Panc1 (cell line): ENCODE results near the gene CPEB2. TPM values are rescaled to one million over a fixed set of nuclear protein-coding genes. Genes with fewer than 3 reads are reported as not detected.

Experiments
- ATAC-seq: fragments of 200-7000 bp; cut with Tn5 transposase; 2 replicates; pipeline ENCODE4 v1.9.1; 2020; ENCODE audit warnings: mild to moderate bottlenecking, moderate library complexity
- BruUV-seq: library from RNA; stranded (reverse); fragments of 400-500 nt; replicated peaks from 2 replicates; lab custom pipeline; 2021; lab: Mats Ljungman, UMichigan
- CTCF ChIA-PET: fragments of 300-600 bp; sonication (Branson Sonifier 250); formaldehyde crosslinking; loops from one replicate; lab custom pipeline; 2022; ENCODE audit warnings: antibody characterized with exemption; lab: Charles Lee
- POLR2A ChIA-PET: fragments of 300-600 bp; sonication (Branson Sonifier 250); formaldehyde crosslinking; loops from one replicate; lab custom pipeline; 2022; ENCODE audit warnings: antibody characterized with exemption; lab: Charles Lee
- DNase-seq: peaks from one replicate; pipeline ENCODE4 v3.0.0-alpha.2; 2010; ENCODE audit warnings: low read depth, low spot score
- H3K27ac ChIP-seq: 2 replicates; pipeline ENCODE4 v1.5.1; 2011; ENCODE audit warnings: mild to moderate bottlenecking, low read length, inconsistent platforms
- H3K27me3 ChIP-seq: fragments of 200-500 bp; sonication (Bioruptor generic); 2 replicates; pipeline ENCODE4 v1.6.0; 2014; ENCODE audit warnings: low read length, inconsistent platforms; ENCODE audit not compliant: control insufficient read depth, insufficient read depth
- H3K36me3 ChIP-seq: fragments of 200-500 bp; sonication (Bioruptor generic); 2 replicates; pipeline ENCODE4 v1.5.1; 2014; ENCODE audit warnings: inconsistent platforms, mild to moderate bottlenecking, low read length, moderate library complexity; ENCODE audit not compliant: control insufficient read depth, insufficient read depth
- H3K4me1 ChIP-seq: 2 replicates; pipeline ENCODE4 v1.5.1; 2011; ENCODE audit warnings: inconsistent platforms, mild to moderate bottlenecking, low read length, moderate library complexity; ENCODE audit not compliant: control insufficient read depth, insufficient read depth
- H3K4me3 ChIP-seq, 2 experiments: 2 replicates each; pipeline ENCODE4 v1.5.1; 2011 to 2012; ENCODE audit warnings: low read depth in 2 of 2, low read length in 2 of 2, mild to moderate bottlenecking in 2 of 2, inconsistent platforms in 1 of 2, moderate library complexity in 1 of 2
- H3K9me3 ChIP-seq: fragments of 200-500 bp; sonication (Bioruptor generic); 2 replicates; pipeline ENCODE4 v1.5.1; 2014; ENCODE audit warnings: low read depth, mild to moderate bottlenecking, inconsistent platforms, low read length, moderate library complexity; ENCODE audit not compliant: control insufficient read depth, insufficient read depth
- CTCF ChIP-seq: fragments of 450-650 bp; IDR thresholded peaks from 2 replicates; pipeline ENCODE4 v1.5.1; 2017; ENCODE audit warnings: mild to moderate bottlenecking
- POLR2AphosphoS5 ChIP-seq: IDR thresholded peaks from 2 replicates; pipeline ENCODE4 v1.6.1; 2012; ENCODE audit warnings: mild to moderate bottlenecking, low read depth, low read length, moderate library complexity
- REST ChIP-seq, 2 experiments: IDR thresholded peaks; 2 replicates each; pipeline ENCODE4 v1.6.1; 2011 to 2012; ENCODE audit warnings: low read depth in 2 of 2, control low read depth in 1 of 2, low read length in 1 of 2, mild to moderate bottlenecking in 1 of 2, moderate library complexity in 1 of 2; ENCODE audit not compliant: insufficient read depth in 1 of 2
- SIN3A ChIP-seq: IDR thresholded peaks from 2 replicates; pipeline ENCODE4 v1.6.1; 2012; ENCODE audit warnings: low read depth, mild to moderate bottlenecking, low read length, moderate library complexity, borderline replicate concordance; ENCODE audit not compliant: insufficient read depth
- TCF7L2 ChIP-seq: IDR thresholded peaks from 2 replicates; pipeline ENCODE4 v1.6.1; 2011; ENCODE audit warnings: mild to moderate bottlenecking, low read depth, low read length, inconsistent platforms
- in situ Hi-C: cut with HindIII; loops from 2 replicates; pipeline ENCODE4 v1.10.0; 2016; ENCODE audit warnings: low sequenced_read_pairs, low pct_unique_long_range_greater_than_20kb
- intact Hi-C: fragments of 100-400 bp; cut with micrococcal nuclease; formaldehyde crosslinking; loops from one replicate; pipeline ENCODE4 v1.10.0; 2022; ENCODE audit not compliant: unreplicated experiment
- total RNA-seq: library from RNA; stranded (reverse); gene quantifications from one replicate; pipeline ENCODE4 v1.2.1, GENCODE V29; 2021; ENCODE audit not compliant: unreplicated experiment

CPEB2 gene
- total RNA-seq, 1 experiment from 2014 or later, result 7.2 TPM

- CTCF ChIA-PET, result no interaction called here
- DNase-seq, result no peak
- no peak for ATAC-seq
- Histone ChIP-seq H3K27ac (no peak overlapping the region), H3K4me3 (peak overlapping the region; percentile 5 to 72; a peak in 2 of 4 replicates), H3K27me3 (no peaks in the 10 kb centered on the region), H3K36me3 (no peaks in the 10 kb centered on the region; the same call in 1 of the 2 replicates), H3K4me1 (no peaks in the 10 kb centered on the region), H3K9me3 (no peaks in the 10 kb centered on the region)
- intact Hi-C loops, result no loop called here
- no peak for TF ChIP-seq REST (IDR thresholded peaks at IDR 0.05; ENCODE audit: insufficient read depth in 1 of 2, low read depth in 2 of 2, low read length in 1 of 2)
- TF ChIP-seq CTCF, result peak; percentile 35; the same call in 1 of the 2 replicates
- TF ChIP-seq TCF7L2, result no peak
- TF ChIP-seq SIN3A, result no peak
- no TSS peak for BruUV-seq
- POLR2A ChIA-PET, result no interaction called here
- in situ Hi-C loops, result no loop called here
Observed at GRCh38 chr4:15006416-15007024, 4.2 kb downstream of the CPEB2 start.

GRCh38 chr4:15007201-15007600 lies 4.9 kb downstream of the CPEB2 start:
- ATAC-seq, result no peak
- in situ Hi-C loops, result no loop called here
- no peak overlapping the region for H3K27ac ChIP-seq
- no peak for TF ChIP-seq SIN3A
- no peak for TF ChIP-seq REST (IDR thresholded peaks at IDR 0.05; ENCODE audit: insufficient read depth in 1 of 2, low read depth in 2 of 2, low read length in 1 of 2)
- TF ChIP-seq POLR2AphosphoS5, result no peak
- TF ChIP-seq TCF7L2, result no peak
- TF ChIP-seq CTCF, result no peak
- CTCF ChIA-PET, result no interaction called here
- no peak overlapping the region; a peak in 1 of 4 replicates for H3K4me3 ChIP-seq
- POLR2A ChIA-PET, result no interaction called here
- H3K9me3 ChIP-seq, result no peaks in the 10 kb centered on the region
- no peak for DNase-seq
- H3K4me1 ChIP-seq, result no peaks in the 10 kb centered on the region
- H3K27me3 ChIP-seq, result no peaks in the 10 kb centered on the region
- intact Hi-C loops, result no loop called here
- no peaks in the 10 kb centered on the region; the same call in 1 of the 2 replicates for H3K36me3 ChIP-seq
- BruUV-seq, result no TSS peak
